GM21390 (cell line): ENCODE data around the gene AADACL4.

Experiments used
- ATAC-seq: cut with Tn5 transposase; IDR thresholded peaks from one replicate; pipeline ENCODE4 v1.9.1; 2021; ENCODE audit not compliant: unreplicated experiment

Gene AADACL4

GRCh38 chr1:12643785-12644184 lies at the start of gene AADACL4:
AADACL4 (plus strand) TSS chr1:12644085; CDS start chr1:12644547, 462 bp downstream.
- ATAC-seq: no peak

GRCh38 chr1:12594490-12594889 lies 49.4 kb upstream of the AADACL4 start:
- no peak for ATAC-seq

GRCh38 chr1:12594966-12595756 lies 48.7 kb upstream of the AADACL4 start:
- ATAC-seq: no peak

DNA sequence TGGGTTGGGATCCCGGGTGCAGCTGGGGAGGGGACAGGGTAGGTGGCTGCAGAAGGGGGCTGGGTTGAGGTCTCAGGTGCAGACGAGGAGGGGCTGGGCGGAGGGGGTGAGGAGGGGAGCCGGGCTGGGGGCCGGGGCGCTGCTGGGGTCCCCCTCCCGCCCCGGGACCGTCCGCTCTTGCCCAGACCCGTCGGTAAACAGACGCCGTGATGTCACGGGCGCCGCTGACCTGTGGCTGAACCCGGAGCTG lies 48.2 kb upstream of the AADACL4 start:
- no peak for ATAC-seq

DNA sequence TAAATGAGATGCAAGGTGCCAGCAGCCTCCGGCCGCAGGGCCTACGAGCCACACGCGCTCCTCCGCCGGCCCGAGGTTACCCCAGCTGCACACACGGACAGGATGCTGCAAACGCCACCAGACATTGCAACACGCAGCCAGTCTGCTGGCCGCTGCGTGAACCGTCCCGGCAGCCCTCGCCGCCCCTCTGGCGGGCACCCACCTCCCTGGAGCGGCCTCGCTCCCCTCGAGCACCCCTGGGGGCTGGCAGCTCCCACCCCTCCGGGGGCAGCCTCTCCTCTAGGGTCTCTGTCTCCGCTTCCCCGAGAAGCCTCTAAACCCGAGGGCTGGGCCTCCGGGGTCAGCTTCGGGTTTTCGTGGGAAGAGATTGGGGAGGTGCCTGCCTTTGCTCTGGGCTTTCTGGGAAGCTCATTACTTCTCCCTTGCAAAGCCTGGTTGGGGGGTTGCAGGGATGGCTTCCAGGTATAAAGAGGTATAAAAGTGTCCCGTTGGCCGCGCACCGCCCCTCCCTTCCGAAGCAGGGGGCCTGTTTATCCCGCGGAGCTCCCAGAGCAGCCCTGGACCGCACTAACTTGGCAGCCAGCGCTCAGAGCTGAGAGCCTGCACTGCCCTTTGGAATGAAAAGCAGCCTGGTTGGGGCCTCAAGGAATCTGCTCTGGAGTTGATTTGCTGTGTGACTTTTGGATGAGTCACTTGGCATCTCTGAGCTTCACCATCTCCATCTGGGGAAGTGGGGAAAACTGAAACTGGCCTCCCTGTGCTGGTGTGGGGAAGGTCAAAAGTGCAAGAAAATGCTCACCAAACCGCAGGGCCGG lies 47.7 kb upstream of the AADACL4 start:
- ATAC-seq: no peak

DNA sequence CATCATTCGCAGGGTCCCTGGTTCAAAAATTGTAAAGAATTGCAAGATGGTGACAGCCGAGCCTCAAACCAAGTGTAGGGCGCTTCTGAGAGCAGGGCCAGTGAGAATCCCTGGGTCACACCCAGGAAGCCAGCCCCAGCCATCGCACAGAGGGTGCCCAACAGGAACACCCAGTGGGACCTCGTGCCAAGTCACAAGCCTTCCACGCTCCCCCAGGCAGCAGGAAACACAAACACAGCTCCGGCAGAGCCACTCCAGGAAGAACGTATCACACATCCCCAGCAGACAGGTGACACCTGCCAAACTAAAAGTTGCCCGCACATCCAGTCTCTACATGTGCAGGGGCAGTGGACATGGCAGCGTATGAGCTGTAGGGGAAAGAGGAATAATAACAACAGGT lies 46.1 kb upstream of the AADACL4 start:
- no peak for ATAC-seq

GRCh38 chr1:12598974-12599373 lies 44.9 kb upstream of the AADACL4 start:
- ATAC-seq: no peak

DNA sequence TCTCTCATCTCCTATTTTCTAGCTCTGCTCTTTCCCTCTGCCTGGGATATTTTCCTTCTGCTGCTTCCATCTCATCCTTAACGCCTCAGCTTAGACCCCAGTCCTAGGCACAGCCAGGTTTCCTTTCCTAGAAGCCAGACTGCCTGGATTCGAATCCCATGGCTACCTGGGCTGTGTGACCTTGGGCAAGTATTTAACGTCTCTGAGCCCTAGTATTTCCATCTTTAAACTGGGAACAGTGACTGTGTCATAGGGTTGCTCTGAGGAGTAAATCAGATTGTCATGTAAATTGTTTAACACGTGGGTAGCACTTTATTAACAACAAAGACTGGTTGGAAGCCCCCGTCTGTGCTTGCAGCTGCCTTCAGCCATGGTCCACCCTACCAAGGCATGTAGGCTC lies 44.2 kb upstream of the AADACL4 start:
- ATAC-seq: no peak

DNA sequence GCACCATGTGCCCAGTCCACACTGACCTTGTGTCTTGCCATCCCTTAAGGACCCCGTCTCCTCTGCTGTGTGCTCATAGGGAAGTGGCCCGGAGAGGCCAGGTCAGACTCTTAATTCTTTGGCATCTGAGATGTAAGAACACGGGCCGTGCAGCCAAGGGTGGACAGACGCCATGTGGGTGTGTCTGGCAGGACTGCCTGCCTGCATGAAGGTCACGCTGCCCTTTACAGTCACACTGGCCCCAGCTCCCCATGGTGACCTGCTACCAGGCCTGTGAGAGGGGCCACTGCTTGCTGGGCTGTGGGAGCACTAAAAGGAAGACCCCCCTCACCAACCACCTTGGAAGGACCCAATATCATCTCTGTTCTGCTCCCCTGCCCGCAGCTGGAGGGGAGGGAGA lies 43.5 kb upstream of the AADACL4 start:
- no peak for ATAC-seq

DNA sequence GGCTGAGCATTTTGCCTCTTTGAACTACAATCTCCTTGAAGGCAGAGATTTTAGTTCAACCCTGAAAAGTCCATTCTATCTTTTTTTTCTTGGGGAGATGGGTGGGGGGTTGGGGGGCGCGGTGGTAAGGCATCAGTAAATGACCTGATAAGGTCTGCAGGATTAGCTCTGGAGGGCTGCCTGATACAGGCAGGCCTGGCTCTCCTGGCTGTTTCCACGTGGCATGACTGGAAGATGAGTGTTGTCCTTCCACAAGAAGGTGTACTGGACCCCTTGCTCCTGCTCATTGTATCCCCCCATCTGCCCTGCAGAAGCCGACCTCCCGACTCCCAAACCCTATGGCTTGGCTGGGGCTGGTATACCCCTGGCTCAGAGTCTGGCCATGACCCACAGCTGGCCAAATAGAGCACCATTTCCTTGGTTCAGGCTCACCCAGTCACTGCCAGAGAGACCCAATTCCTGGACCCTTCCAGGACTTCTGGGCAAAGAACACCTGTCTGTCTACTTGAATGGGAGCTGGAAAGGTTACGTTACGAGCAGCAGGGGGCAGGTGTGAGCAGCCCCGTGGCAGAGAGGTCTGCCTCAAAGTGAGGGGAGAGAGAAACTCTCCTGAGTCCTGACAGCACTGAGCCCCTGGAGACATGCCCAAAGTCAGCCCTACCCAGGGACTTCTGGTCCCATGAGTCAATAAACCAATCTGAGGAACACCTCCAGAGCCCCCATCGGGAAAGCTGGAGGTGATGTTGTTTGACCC lies 42.8 kb upstream of the AADACL4 start:
- no peak for ATAC-seq

GRCh38 chr1:12601700-12602658 lies 41.9 kb upstream of the AADACL4 start:
- ATAC-seq: no peak

GRCh38 chr1:12602659-12603024 lies 41.2 kb upstream of the AADACL4 start:
- no peak for ATAC-seq

GRCh38 chr1:12603224-12603623 lies 40.7 kb upstream of the AADACL4 start:
- no peak for ATAC-seq

- ATAC-seq: peak; percentile 54
These were observed 39.6 kb upstream of the AADACL4 start for GRCh38 chr1:12604114-12604874.

- ATAC-seq: no peak
These were observed 38.9 kb upstream of the AADACL4 start for GRCh38 chr1:12604986-12605385.

DNA sequence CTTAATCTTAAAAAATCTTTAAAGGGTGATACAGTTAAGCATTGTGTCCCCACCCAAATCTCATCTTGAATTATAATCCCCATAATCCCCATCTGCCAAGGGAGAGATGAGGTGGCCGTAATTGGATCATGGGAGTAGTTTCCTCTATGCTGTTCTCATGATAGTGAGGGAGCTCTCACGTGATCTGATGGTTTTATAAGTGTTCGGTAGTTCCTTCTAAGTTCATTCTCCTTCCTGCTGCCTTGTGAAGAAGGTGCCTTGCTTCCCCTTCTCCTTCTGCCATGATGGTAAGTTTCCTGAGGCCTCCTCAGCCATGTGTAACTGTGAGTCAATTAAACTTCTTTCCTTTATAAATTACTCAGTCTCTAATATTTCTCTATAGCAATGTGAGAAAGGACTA lies 36.6 kb upstream of the AADACL4 start:
- no peak for ATAC-seq

DNA sequence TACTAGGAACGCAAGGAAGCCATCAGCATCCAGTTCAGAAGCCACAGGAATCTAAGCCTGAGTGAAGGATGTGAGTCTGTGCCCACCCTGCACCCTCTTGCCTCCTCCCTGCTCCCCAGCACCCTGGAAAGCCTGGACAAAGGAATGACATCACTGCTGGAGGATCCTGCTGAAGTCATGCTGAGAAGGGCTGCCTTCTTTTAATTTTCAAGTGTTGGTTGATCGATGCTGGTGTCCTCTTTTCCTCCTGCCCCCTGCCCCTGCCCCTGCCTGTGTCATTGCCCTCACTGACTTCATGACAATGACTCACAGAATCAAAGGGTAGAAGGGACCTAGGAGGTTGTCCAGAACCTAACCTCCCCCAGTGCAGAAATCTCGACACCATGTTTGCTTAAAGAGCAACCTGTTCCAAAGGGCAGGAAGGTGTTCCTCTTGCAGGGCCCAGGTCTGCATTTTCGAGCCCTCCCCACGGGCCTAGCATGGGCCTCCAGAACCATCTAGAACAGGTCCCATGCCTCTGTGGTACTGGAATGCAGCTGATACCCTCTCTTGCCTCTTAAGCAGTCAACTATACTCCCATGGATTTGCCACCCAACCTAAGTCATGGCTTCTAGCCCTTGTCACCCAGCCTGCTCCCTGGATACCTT lies 35.5 kb upstream of the AADACL4 start:
- no peak for ATAC-seq

- ATAC-seq: no peak
These were observed 34.3 kb upstream of the AADACL4 start for GRCh38 chr1:12609469-12610003.

DNA sequence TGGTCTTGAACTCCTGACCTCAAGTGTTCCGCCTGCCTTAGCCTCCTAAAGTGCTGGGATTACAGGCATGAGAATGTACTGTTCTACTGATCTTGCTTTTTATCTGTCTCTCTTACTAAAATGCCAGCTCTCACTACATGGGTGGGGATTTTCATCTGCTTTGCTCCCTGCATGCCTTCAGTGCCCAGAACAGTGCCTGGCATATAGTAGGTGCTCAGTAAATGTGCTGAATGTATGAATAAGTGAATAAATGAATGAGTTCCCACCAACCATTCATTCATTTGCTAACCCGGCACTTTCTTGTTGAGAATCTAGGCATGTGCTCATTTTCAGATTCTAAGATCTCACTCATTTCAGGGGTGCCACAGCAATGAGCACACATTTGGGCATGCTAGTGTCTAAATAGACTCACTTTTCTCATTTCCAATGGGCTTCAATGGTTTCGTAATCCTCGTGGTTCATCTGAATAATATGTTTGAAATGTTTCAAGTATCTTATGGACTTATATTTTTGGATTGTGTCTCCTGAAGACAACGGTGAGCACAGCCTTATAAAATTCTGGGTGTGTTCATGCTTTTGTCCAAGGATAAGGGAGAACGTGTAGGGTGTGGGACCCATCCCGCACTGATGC lies 33.5 kb upstream of the AADACL4 start:
- no peak for ATAC-seq
